Endodermal cell (in vitro differentiated cells): ENCODE results near the gene CA9. TPM values are rescaled to one million over a fixed set of nuclear protein-coding genes. Genes with fewer than 3 reads are reported as not detected.
"Not testable (repeated sequence)": the region's sequence is repeated elsewhere in the genome, so short reads cannot be mapped to it uniquely, and the experiment has no call there.

ENCODE experiments used
- DNase-seq: peaks from one replicate; pipeline ENCODE4 v3.0.0-alpha.2; 2017
- H3K27ac ChIP-seq: 2 replicates; pipeline ENCODE4 v1.5.1; 2013; ENCODE audit warnings: mild to moderate bottlenecking, low read depth, low read length, moderate library complexity
- H3K27me3 ChIP-seq: 2 replicates; pipeline ENCODE4 v1.6.1; 2013; ENCODE audit warnings: mild to moderate bottlenecking, low read length, moderate library complexity; ENCODE audit not compliant: insufficient read depth, control insufficient read depth, poor library complexity, severe bottlenecking
- H3K36me3 ChIP-seq: 2 replicates; pipeline ENCODE4 v1.7.0; 2013; ENCODE audit warnings: mild to moderate bottlenecking, low read length, moderate library complexity; ENCODE audit not compliant: control insufficient read depth, insufficient read depth
- H3K4me1 ChIP-seq: one replicate; pipeline ENCODE4 v1.7.0; 2013; ENCODE audit warnings: low read length; ENCODE audit not compliant: control insufficient read depth, insufficient read depth
- H3K4me3 ChIP-seq: 2 replicates; pipeline ENCODE4 v1.5.1; 2013; ENCODE audit warnings: mild to moderate bottlenecking, low read length, moderate library complexity
- H3K9ac ChIP-seq: 2 replicates; pipeline ENCODE4 v1.6.1; 2013; ENCODE audit warnings: mild to moderate bottlenecking, low read length, moderate library complexity; ENCODE audit not compliant: poor library complexity, severe bottlenecking; ENCODE audit errors: extremely low read depth
- H3K9me3 ChIP-seq: 2 replicates; pipeline ENCODE4 v1.6.1; 2013; ENCODE audit warnings: mild to moderate bottlenecking, low read length, moderate library complexity; ENCODE audit not compliant: control insufficient read depth
- H3K27ac Mint-ChIP-seq: 2 replicates; pipeline ENCODE4 v1.8.0; 2020; ENCODE audit warnings: mixed read lengths
- H3K27me3 Mint-ChIP-seq: 2 replicates; pipeline ENCODE4 v1.8.0; 2021; ENCODE audit warnings: mild to moderate bottlenecking, mixed read lengths; ENCODE audit not compliant: insufficient read depth
- H3K36me3 Mint-ChIP-seq: 2 replicates; pipeline ENCODE4 v1.8.0; 2020; ENCODE audit warnings: low read depth, mixed read lengths
- H3K4me1 Mint-ChIP-seq: 2 replicates; pipeline ENCODE4 v1.8.0; 2020; ENCODE audit warnings: mixed read lengths
- H3K4me3 Mint-ChIP-seq: 2 replicates; pipeline ENCODE4 v1.8.0; 2020; ENCODE audit warnings: mild to moderate bottlenecking, moderate library complexity, mixed read lengths
- H3K9me3 Mint-ChIP-seq: 2 replicates; pipeline ENCODE4 v1.8.0; 2020; ENCODE audit warnings: mild to moderate bottlenecking, mixed read lengths
- CTCF ChIP-seq: fragments of 200-600 bp; sonication (generic); conservative IDR thresholded peaks from 2 replicates; pipeline ENCODE4 v1.5.0; 2021; ENCODE audit warnings: antibody characterized with exemption, mild to moderate bottlenecking
- WGBS, 2 experiments: methylation state at CpG; one replicate each; pipeline versions ENCODE4 v1.1.5 to v1.1.7; 2013; ENCODE audit warnings: missing lambda C conversion rate in 2 of 2, mixed read lengths in 1 of 2; ENCODE audit not compliant: insufficient coverage in 1 of 2, insufficient read length in 1 of 2; 5-methylcytosine and 5-hydroxymethylcytosine counted together
- total RNA-seq, 2 donors: library from RNA; stranded (reverse); fragmentation: NEBNext Ultra II Directional in 1 of 2; extraction: Animal tissue kit (Norgen Biotek cat#: 25700) in 1 of 2; gene quantifications; 2 replicates in 1 of 2; 3 replicates in 1 of 2; pipeline ENCODE4 v1.2.1, GENCODE V29; 2021

The CA9 gene
- total RNA-seq, 2 donors from 2014 or later = 1.8 to 3.6 TPM

- Histone ChIP-seq H3K9me3 (no peaks in the 10 kb centered on the region), H3K9ac (no peak overlapping the region), H3K4me3 (no peak overlapping the region), H3K27ac (no peak overlapping the region), H3K4me1 (no peaks in the 10 kb centered on the region), H3K27me3 (no peaks in the 10 kb centered on the region), H3K36me3 (no peaks in the 10 kb centered on the region)
- no peak overlapping the region for H3K4me3 Mint-ChIP-seq
- H3K27me3 Mint-ChIP-seq = peaks cover 7% of the 10 kb centered on the region
- H3K36me3 Mint-ChIP-seq = peaks cover 15% of the 10 kb centered on the region
- no peak for TF ChIP-seq CTCF
- no peak for DNase-seq
- 88 to 94% methylated on average over 11 to 12 of the region's 12 CpGs for WGBS, 2 experiments
- H3K4me1 Mint-ChIP-seq = no peaks in the 10 kb centered on the region
- H3K27ac Mint-ChIP-seq = no peak overlapping the region
- peaks cover 8% of the 10 kb centered on the region for H3K9me3 Mint-ChIP-seq
Measured at GRCh38 chr9:35643046-35643445, 30.7 kb upstream of the CA9 start.

GRCh38 chr9:35645736-35646135 is 28.0 kb upstream of the CA9 start:
- not testable (repeated sequence) for H3K4me1 Mint-ChIP-seq, H3K36me3 ChIP-seq, H3K27ac ChIP-seq, H3K27me3 ChIP-seq, H3K36me3 Mint-ChIP-seq, H3K4me1 ChIP-seq, H3K9me3 Mint-ChIP-seq, H3K9me3 ChIP-seq
- Histone ChIP-seq H3K9ac (peak overlapping the region; percentile 76), H3K4me3 (peak overlapping the region; percentile 98)
- peak overlapping the region; percentile 93 for H3K27ac Mint-ChIP-seq
- H3K27me3 Mint-ChIP-seq = peaks cover 12% of the 10 kb centered on the region
- 45 to 80% methylated on average over 3 to 10 of the region's 10 CpGs for WGBS, 2 experiments
- peak overlapping the region; percentile 80 for H3K4me3 Mint-ChIP-seq
- DNase-seq = peak; percentile 69

GRCh38 chr9:35646153-35646532 is 27.6 kb upstream of the CA9 start:
- H3K27me3 ChIP-seq = no peaks in the 10 kb centered on the region
- H3K27ac ChIP-seq = no peak overlapping the region
- Mint-ChIP-seq H3K36me3 (peaks cover 4% of the 10 kb centered on the region), H3K27ac (peak overlapping the region; percentile 93), H3K9me3 (peaks cover 2% of the 10 kb centered on the region), H3K4me1 (peaks cover 3% of the 10 kb centered on the region), H3K4me3 (peak overlapping the region; percentile 80), H3K27me3 (peaks cover 12% of the 10 kb centered on the region)
- peak overlapping the region; percentile 98 for H3K4me3 ChIP-seq
- DNase-seq = peak; percentile 91
- H3K9me3 ChIP-seq = no peaks in the 10 kb centered on the region
- no peak for TF ChIP-seq CTCF
- H3K36me3 ChIP-seq = no peaks in the 10 kb centered on the region
- H3K4me1 ChIP-seq = no peaks in the 10 kb centered on the region
- peak overlapping the region; percentile 76 for H3K9ac ChIP-seq
- WGBS, 2 experiments = 5 to 15% methylated on average over 6 to 11 of the region's 11 CpGs
